IMR-90 (cell line): ENCODE measurements around the gene DCAF10. TPM values are rescaled to one million over a fixed set of nuclear protein-coding genes. Genes with fewer than 3 reads are reported as not detected.

Source experiments
- ATAC-seq: fragments of 200-7000 bp; cut with Tn5 transposase; 2 replicates; pipeline ENCODE4 v1.9.1; 2020; ENCODE audit warnings: low read depth, mild to moderate bottlenecking, moderate library complexity
- BruUV-seq: library from RNA; stranded (reverse); fragments of 400-500 nt; replicated peaks from 2 replicates; lab custom pipeline; 2021; lab: Mats Ljungman, UMichigan
- CTCF ChIA-PET: fragments of 300-600 bp; formaldehyde crosslinking; extraction: SDS; loops from one replicate; lab custom pipeline; 2021; ENCODE audit warnings: antibody characterized with exemption; lab: Yijun Ruan, JAX
- POLR2A ChIA-PET: fragments of 300-600 bp; sonication (Branson Sonifier 250); formaldehyde crosslinking; loops from one replicate; lab custom pipeline; 2022; ENCODE audit warnings: antibody characterized with exemption; ENCODE audit not compliant: unreplicated experiment; lab: Charles Lee
- DNase-seq: peaks from one replicate; pipeline ENCODE4 v3.0.0; 2013
- H2AFZ ChIP-seq: replicated peaks from 2 replicates; pipeline ENCODE3; 2013; ENCODE audit warnings: low read length, mild to moderate bottlenecking; ENCODE audit not compliant: poor library complexity
- H2AK5ac ChIP-seq: 2 replicates; pipeline ENCODE4 v1.6.1; 2013; ENCODE audit warnings: low read depth, low read length, inconsistent platforms
- H2AK9ac ChIP-seq: replicated peaks from 2 replicates; pipeline ENCODE3; 2013; ENCODE audit warnings: mild to moderate bottlenecking, low read depth, low read length, moderate library complexity; ENCODE audit not compliant: poor library complexity
- H2BK120ac ChIP-seq: 2 replicates; pipeline ENCODE4 v1.6.1; 2013; ENCODE audit warnings: low read depth, low read length, inconsistent platforms
- H2BK15ac ChIP-seq: 3 replicates; pipeline ENCODE4 v1.6.1; 2013; ENCODE audit warnings: low read depth, low read length, inconsistent platforms
- H2BK20ac ChIP-seq: 2 replicates; pipeline ENCODE4 v1.6.1; 2013; ENCODE audit warnings: low read depth, mild to moderate bottlenecking, inconsistent platforms, low read length, moderate library complexity
- H2BK5ac ChIP-seq: 2 replicates; pipeline ENCODE4 v1.6.1; 2013; ENCODE audit warnings: mild to moderate bottlenecking, low read depth, low read length, inconsistent platforms; ENCODE audit not compliant: poor library complexity, severe bottlenecking
- H3K14ac ChIP-seq: replicated peaks from 2 replicates; pipeline ENCODE4 v1.6.1; 2013; ENCODE audit warnings: low read depth, low read length, inconsistent platforms
- H3K18ac ChIP-seq: 2 replicates; pipeline ENCODE4 v1.6.1; 2013; ENCODE audit warnings: low read depth, low read length, control low read depth
- H3K23ac ChIP-seq: 2 replicates; pipeline ENCODE4 v1.6.1; 2013; ENCODE audit warnings: low read depth, low read length, inconsistent platforms
- H3K27ac ChIP-seq: 2 replicates; pipeline ENCODE4 v1.5.1; 2013; ENCODE audit warnings: mild to moderate bottlenecking, control low read depth, low read length; ENCODE audit not compliant: insufficient read depth
- H3K27me3 ChIP-seq: 2 replicates; pipeline ENCODE4 v1.6.1; 2013; ENCODE audit warnings: low read length; ENCODE audit not compliant: control insufficient read depth, insufficient read depth
- H3K36me3 ChIP-seq: 2 replicates; pipeline ENCODE4 v1.6.1; 2013; ENCODE audit warnings: low read length, mixed read lengths; ENCODE audit not compliant: control insufficient read depth, insufficient read depth
- H3K4ac ChIP-seq: 2 replicates; pipeline ENCODE4 v1.6.1; 2013; ENCODE audit warnings: low read depth, low read length, inconsistent platforms
- H3K4me1 ChIP-seq: 2 replicates; pipeline ENCODE4 v1.6.1; 2013; ENCODE audit warnings: low read length, mixed read lengths; ENCODE audit not compliant: control insufficient read depth, insufficient read depth
- H3K4me2 ChIP-seq: 2 replicates; pipeline ENCODE4 v1.6.1; 2013; ENCODE audit warnings: low read depth, mild to moderate bottlenecking, control low read depth, low read length, moderate library complexity
- H3K4me3 ChIP-seq: 2 replicates; pipeline ENCODE4 v1.5.1; 2013; ENCODE audit warnings: low read depth, mild to moderate bottlenecking, control low read depth, low read length, moderate library complexity; ENCODE audit not compliant: insufficient read depth
- H3K56ac ChIP-seq: 2 replicates; pipeline ENCODE4 v1.6.1; 2013; ENCODE audit warnings: low read length, inconsistent platforms; ENCODE audit not compliant: insufficient read depth; ENCODE audit errors: extremely low read depth
- H3K79me1 ChIP-seq, 2 experiments: 2 replicates each; pipeline ENCODE4 v1.6.1; 2013; ENCODE audit warnings: low read length in 2 of 2, inconsistent platforms in 1 of 2, low read depth in 1 of 2
- H3K9ac ChIP-seq: 2 replicates; pipeline ENCODE4 v1.6.1; 2013; ENCODE audit warnings: low read depth, low read length, control low read depth
- H3K9me1 ChIP-seq: 2 replicates; pipeline ENCODE4 v1.6.1; 2013; ENCODE audit warnings: low read length, inconsistent platforms; ENCODE audit not compliant: insufficient read depth
- H3K9me3 ChIP-seq: 2 replicates; pipeline ENCODE4 v1.6.1; 2013; ENCODE audit warnings: low read length; ENCODE audit not compliant: control insufficient read depth, insufficient read depth
- H4K20me1 ChIP-seq: 2 replicates; pipeline ENCODE4 v1.6.1; 2013; ENCODE audit warnings: low read length, inconsistent platforms; ENCODE audit not compliant: insufficient read depth
- H4K5ac ChIP-seq: 2 replicates; pipeline ENCODE4 v1.6.1; 2013; ENCODE audit warnings: mild to moderate bottlenecking, low read depth, low read length, control low read depth
- H4K8ac ChIP-seq, 2 experiments: 2 replicates each; pipeline ENCODE4 v1.6.1; 2013; ENCODE audit warnings: low read depth in 2 of 2, low read length in 2 of 2, control low read depth in 1 of 2, inconsistent platforms in 1 of 2
- H4K91ac ChIP-seq: 2 replicates; pipeline ENCODE4 v1.6.1; 2013; ENCODE audit warnings: low read depth, low read length, inconsistent platforms; ENCODE audit not compliant: insufficient read depth
- BHLHE40 ChIP-seq: fragments of 150-350 bp; IDR thresholded peaks from 2 replicates; pipeline ENCODE4 v1.6.1; 2016; ENCODE audit warnings: mild to moderate bottlenecking, low read depth, low read length
- CEBPB ChIP-seq: IDR thresholded peaks from 2 replicates; pipeline ENCODE4 v1.6.1; 2012; ENCODE audit warnings: low read depth, low read length, improper control_type of control experiment
- CHD1 ChIP-seq: IDR thresholded peaks from 2 replicates; pipeline ENCODE4 v1.6.1; 2012; ENCODE audit warnings: low read depth, low read length, improper control_type of control experiment
- CTCF ChIP-seq: conservative IDR thresholded peaks from 2 replicates; pipeline ENCODE4 v1.5.1; 2012; ENCODE audit warnings: mild to moderate bottlenecking, low read depth, low read length, improper control_type of control experiment
- ELK1 ChIP-seq: fragments of 150-350 bp; IDR thresholded peaks from 2 replicates; pipeline ENCODE4 v1.6.1; 2016; ENCODE audit warnings: low read depth, mild to moderate bottlenecking, low read length, moderate library complexity, borderline replicate concordance
- FOS ChIP-seq: fragments of 150-350 bp; IDR thresholded peaks from 2 replicates; pipeline ENCODE4 v1.6.1; 2016; ENCODE audit warnings: low read depth, low read length
- MAFK ChIP-seq: IDR thresholded peaks from 2 replicates; pipeline ENCODE4 v1.6.1; 2012; ENCODE audit warnings: low read depth, low read length, improper control_type of control experiment
- MAZ ChIP-seq: IDR thresholded peaks from 2 replicates; pipeline ENCODE4 v1.6.1; 2012; ENCODE audit warnings: low read depth, mild to moderate bottlenecking, low read length, improper control_type of control experiment, moderate library complexity, borderline replicate concordance
- MXI1 ChIP-seq: IDR thresholded peaks from 2 replicates; pipeline ENCODE4 v1.6.1; 2012; ENCODE audit warnings: low read depth, mild to moderate bottlenecking, low read length, moderate library complexity, borderline replicate concordance
- NFE2L2 ChIP-seq: fragments of 150-350 bp; IDR thresholded peaks from 2 replicates; pipeline ENCODE4 v1.6.1; 2016; ENCODE audit warnings: low read depth, mild to moderate bottlenecking, low read length
- POLR2A ChIP-seq: IDR thresholded peaks from 2 replicates; pipeline ENCODE4 v1.6.1; 2012; ENCODE audit warnings: mild to moderate bottlenecking, low read depth, low read length
- RAD21 ChIP-seq: IDR thresholded peaks from 2 replicates; pipeline ENCODE4 v1.6.1; 2012; ENCODE audit warnings: low read length, improper control_type of control experiment
- RCOR1 ChIP-seq: IDR thresholded peaks from 2 replicates; pipeline ENCODE4 v1.6.1; 2012; ENCODE audit warnings: mild to moderate bottlenecking, low read length, improper control_type of control experiment; ENCODE audit not compliant: insufficient replicate concordance
- RFX5 ChIP-seq: IDR thresholded peaks from 2 replicates; pipeline ENCODE4 v1.8.0; 2012; ENCODE audit warnings: low read depth, mild to moderate bottlenecking, low read length, moderate library complexity
- SMC3 ChIP-seq: fragments of 150-350 bp; IDR thresholded peaks from 2 replicates; pipeline ENCODE4 v1.6.1; 2016; ENCODE audit warnings: low read depth, mild to moderate bottlenecking, antibody characterized with exemption, low read length, moderate library complexity
- WGBS, 2 experiments: methylation state at CpG; one replicate each; pipeline versions ENCODE4 v1.1.5 to v1.1.7; 2013; ENCODE audit warnings: missing lambda C conversion rate in 2 of 2; ENCODE audit not compliant: insufficient read length in 1 of 2; ENCODE audit errors: extremely low coverage in 2 of 2; 5-methylcytosine and 5-hydroxymethylcytosine counted together
- dilution Hi-C: fragments of 300-500 bp; cut with HindIII; formaldehyde crosslinking; loops from one replicate; pipeline ENCODE4 v1.14.3; 2018; ENCODE audit warnings: low sequenced_read_pairs; ENCODE audit not compliant: unreplicated experiment
- in situ Hi-C: fragments of 300-500 bp; cut with MboI; formaldehyde crosslinking; loops from 3 replicates; pipeline ENCODE4 v1.14.3; 2019; ENCODE audit warnings: low sequenced_read_pairs, inconsistent platforms, mixed read lengths
- intact Hi-C: fragments of 100-400 bp; cut with micrococcal nuclease; formaldehyde crosslinking; loops from 2 replicates; pipeline ENCODE4 v1.10.0; 2022
- polyA plus RNA-seq, 3 experiments: library from polyadenylated mRNA; depleted of rRNA; stranded (reverse); fragments of >200 nt; gene quantifications; 2 replicates each; pipeline ENCODE4 v1.2.3, GENCODE V29; 2012; ENCODE audit warnings: low replicate concordance in 1 of 3
- total RNA-seq: library from RNA; depleted of rRNA; stranded (reverse); fragments of >200 nt; gene quantifications from 2 replicates; pipeline ENCODE4 v1.2.3, GENCODE V29; 2012

The DCAF10 gene
- total and polyA plus RNA-seq, 2 of the 4 experiments (the other 2 are of a cell fraction), result 17.1 to 19.4 TPM

- peak overlapping the region; percentile 20; the same call in 1 of the 2 replicates for H3K27ac ChIP-seq
- POLR2A ChIA-PET, result interaction anchor here (0.6 kb wide), 4 partner anchors 110 to 599 kb away, joined by 3 to 13 read pairs (median 11); no protein-coding TSS in a partner anchor
- CTCF ChIA-PET, result no interaction called here
- peak overlapping the region; percentile 61 for H3K4ac ChIP-seq
- peaks cover 17 to 62% of the 10 kb centered on the region in 2 experiments; a peak in 3 of 4 replicates for H3K79me1 ChIP-seq
- no peak overlapping the region for H3K4me2 ChIP-seq
- peaks cover 14% of the 10 kb centered on the region for H3K4me1 ChIP-seq
- peak overlapping the region; percentile 45 for H2AK9ac ChIP-seq
- no peak overlapping the region; the same call in 1 of the 2 replicates for H4K91ac ChIP-seq
- H3K56ac ChIP-seq, result no peak overlapping the region
- 0 out of 2 replicates have a peak overlapping the region, but pooled peaks have one; percentile 46 for H2AK5ac ChIP-seq
- ATAC-seq, result no peak
- H3K4me3 ChIP-seq, result no peak overlapping the region
- in situ Hi-C loops (no loop called here), dilution Hi-C loops (loop anchor here (25.0 kb wide), 1 partner anchor 471 kb away; the partner anchor contains the start of gene ALDH1B1), intact Hi-C loops (no loop called here)
- no peak overlapping the region for H2AFZ ChIP-seq
- no peak overlapping the region for H3K18ac ChIP-seq
- H2BK120ac ChIP-seq, result no peak overlapping the region
- H3K9me1 ChIP-seq, result peaks cover 6% of the 10 kb centered on the region; the same call in 1 of the 2 replicates
- H2BK5ac ChIP-seq, result no peak overlapping the region
- no TSS peak for BruUV-seq
- 91% methylated on average over 6 of the region's 18 CpGs; no CpG with 5 or more reads in 1 of the 2 experiments for WGBS, 2 experiments
- no peak overlapping the region for H3K9ac ChIP-seq
- H4K8ac ChIP-seq, result peak overlapping the region in 1 of 2 experiments; percentile 19; a peak in 1 of 4 replicates
- no peak overlapping the region for H2BK15ac ChIP-seq
- H2BK20ac ChIP-seq, result no peak overlapping the region
- H3K9me3 ChIP-seq, result no peaks in the 10 kb centered on the region
- no peaks in the 10 kb centered on the region for H3K27me3 ChIP-seq
- no peak for DNase-seq
- H3K14ac ChIP-seq, result no peak overlapping the region
- no peak overlapping the region; the same call in 1 of the 2 replicates for H4K5ac ChIP-seq
- H3K36me3 ChIP-seq, result peaks cover 50% of the 10 kb centered on the region
- H3K23ac ChIP-seq, result peak overlapping the region; percentile 28; the same call in 1 of the 2 replicates
- H4K20me1 ChIP-seq, result peaks cover 8% of the 10 kb centered on the region
- TF ChIP-seq RAD21, result no peak
- no peak for TF ChIP-seq SMC3
- no peak for TF ChIP-seq CEBPB
- TF ChIP-seq NFE2L2, result no peak
- no peak for TF ChIP-seq MAFK
- TF ChIP-seq MAZ, result no peak
- TF ChIP-seq RFX5, result no peak
- no peak for TF ChIP-seq BHLHE40
- TF ChIP-seq RCOR1, result no peak
- TF ChIP-seq MXI1, result no peak
- TF ChIP-seq FOS, result no peak
- no peak for TF ChIP-seq ELK1
- no peak for TF ChIP-seq CHD1
- TF ChIP-seq POLR2A, result no peak
- no peak for TF ChIP-seq CTCF
These were observed 116.1 kb downstream of the DCAF10 start for GRCh38 chr9:37916471-37917312.
